NCI-H510A (cell line): ENCODE results near the gene KIF2A.

ENCODE experiments used
- DNase-seq: peaks from one replicate; lab custom pipeline; 2025; lab: John Stamatoyannopoulos, UW

The KIF2A gene

GRCh38 chr5:62305715-62306322, at the start of gene KIF2A:
Gene KIF2A, plus strand, starts transcription at chr5:62306206. Its CDS starts 267 bp downstream, at chr5:62306473.
- peak; percentile 82 for DNase-seq

GRCh38 chr5:62257020-62257367, 49.0 kb upstream of the KIF2A start:
- DNase-seq = no peak

- no peak for DNase-seq
These were observed 47.4 kb upstream of the KIF2A start for GRCh38 chr5:62258654-62259053.

- DNase-seq = no peak
These were observed 46.2 kb upstream of the KIF2A start for GRCh38 chr5:62259699-62260250.

GRCh38 chr5:62260513-62260912, 45.5 kb upstream of the KIF2A start:
- DNase-seq = no peak

GRCh38 chr5:62263401-62263800, 42.6 kb upstream of the KIF2A start:
- DNase-seq = no peak

- DNase-seq = no peak
These were observed 40.3 kb upstream of the KIF2A start for GRCh38 chr5:62265648-62266112.

- no peak for DNase-seq
These were observed 39.4 kb upstream of the KIF2A start for GRCh38 chr5:62266573-62266972.

GRCh38 chr5:62268234-62268633, 37.8 kb upstream of the KIF2A start:
- DNase-seq = peak; percentile 20

- no peak for DNase-seq
These were observed 37.2 kb upstream of the KIF2A start for GRCh38 chr5:62268792-62269191.

GRCh38 chr5:62271370-62271769, 34.6 kb upstream of the KIF2A start:
- no peak for DNase-seq

GRCh38 chr5:62271870-62272269, 34.1 kb upstream of the KIF2A start:
- DNase-seq = no peak

GRCh38 chr5:62273687-62274086, 32.3 kb upstream of the KIF2A start:
- no peak for DNase-seq

GRCh38 chr5:62275581-62275980, 30.4 kb upstream of the KIF2A start:
- DNase-seq = no peak

- no peak for DNase-seq
These were observed 24.6 kb upstream of the KIF2A start for GRCh38 chr5:62281411-62281810.

GRCh38 chr5:62282064-62282463, 23.9 kb upstream of the KIF2A start:
- DNase-seq = no peak

GRCh38 chr5:62283005-62283404, 23.0 kb upstream of the KIF2A start:
- no peak for DNase-seq

- no peak for DNase-seq
These were observed 22.1 kb upstream of the KIF2A start for GRCh38 chr5:62283861-62284260.

- no peak for DNase-seq
These were observed 20.8 kb upstream of the KIF2A start for GRCh38 chr5:62284946-62285891.

GRCh38 chr5:62286834-62287233, 19.2 kb upstream of the KIF2A start:
- DNase-seq = no peak

GRCh38 chr5:62287237-62287636, 18.8 kb upstream of the KIF2A start:
- DNase-seq = no peak

GRCh38 chr5:62288118-62288517, 17.9 kb upstream of the KIF2A start:
- no peak for DNase-seq

GRCh38 chr5:62289813-62290212, 16.2 kb upstream of the KIF2A start:
- no peak for DNase-seq
